K562 (cell line): ENCODE results near the gene CEBPA. TPM values are rescaled to one million over a fixed set of nuclear protein-coding genes. Genes with fewer than 3 reads are reported as not detected.

ENCODE experiments used
- ATAC-seq: fragments of 200-7000 bp; cut with Tn5 transposase; 3 replicates; pipeline ENCODE4 v1.9.1; 2020; ENCODE audit warnings: moderate library complexity
- BruUV-seq: library from RNA; stranded (reverse); fragments of 400-500 nt; replicated peaks from 2 replicates; lab custom pipeline; 2021; lab: Mats Ljungman, UMichigan
- CTCF ChIA-PET: fragments of 300-600 bp; formaldehyde crosslinking; extraction: SDS; loops from one replicate; lab custom pipeline; 2021; ENCODE audit warnings: low intra/inter-chr PET ratio; lab: Yijun Ruan, JAX
- POLR2A ChIA-PET: fragments of 300-600, 350-650 bp; sonication (Branson Sonifier 250); formaldehyde crosslinking; extraction: SDS; loops from one replicate; lab custom pipeline; 2021; ENCODE audit warnings: antibody characterized with exemption, inconsistent platforms; lab: Yijun Ruan, JAX
- DNase-seq, 4 experiments: peaks; one replicate each; pipeline versions ENCODE4 v3.0.0 to v3.0.0-alpha.2; 2011 to 2018; ENCODE audit warnings: low spot score in 3 of 4, mixed read lengths in 3 of 4; ENCODE audit errors: extremely low read depth in 1 of 4
- FAIRE-seq: peaks from 2 replicates; lab custom pipeline; 2011; peaks lifted over from hg19 to GRCh38; lab: Jason Lieb, UNC
- H2AFZ ChIP-seq: 2 replicates; pipeline ENCODE4 v1.6.0; 2011; ENCODE audit warnings: low read depth, low read length, control low read depth, inconsistent platforms
- H3K27ac ChIP-seq: fragments of 200-600 bp; 3 replicates; pipeline ENCODE4 v1.8.0; 2011; ENCODE audit warnings: low read depth, mild to moderate bottlenecking, control low read depth, inconsistent platforms, low read length, moderate library complexity, mixed read lengths; ENCODE audit errors: extremely low read depth
- H3K27me3 ChIP-seq, 2 experiments: fragments of 300-600 bp in 1 of 2; 2 replicates in 1 of 2; 3 replicates in 1 of 2; pipeline versions ENCODE4 v1.6.0 to v1.8.0; 2011; ENCODE audit warnings: inconsistent platforms in 2 of 2, low read length in 2 of 2, mild to moderate bottlenecking in 1 of 2, mixed read lengths in 1 of 2, moderate library complexity in 1 of 2; ENCODE audit not compliant: control insufficient read depth in 2 of 2, insufficient read depth in 2 of 2
- H3K36me3 ChIP-seq: fragments of 300-600 bp; 3 replicates; pipeline ENCODE4 v1.8.0; 2011; ENCODE audit warnings: mild to moderate bottlenecking, low read length, inconsistent platforms; ENCODE audit not compliant: control insufficient read depth, insufficient read depth
- H3K4me1 ChIP-seq, 2 experiments: fragments of 200-600 bp in 1 of 2; replicated peaks in 1 of 2; 2 replicates in 1 of 2; 3 replicates in 1 of 2; pipeline versions ENCODE4 v1.5.1 to v1.8.0; 2011; ENCODE audit warnings: inconsistent platforms in 2 of 2, low read length in 2 of 2, mild to moderate bottlenecking in 1 of 2, mixed read lengths in 1 of 2, moderate library complexity in 1 of 2; ENCODE audit not compliant: control insufficient read depth in 2 of 2, insufficient read depth in 2 of 2
- H3K4me2 ChIP-seq: 2 replicates; pipeline ENCODE4 v1.6.1; 2011; ENCODE audit warnings: low read length, control low read depth, inconsistent platforms, mixed read lengths; ENCODE audit not compliant: insufficient read depth
- H3K4me3 ChIP-seq: fragments of 200-600 bp; sonication (generic), shearing (Covaris generic); 2 replicates; pipeline ENCODE4 v1.5.1; 2016; ENCODE audit warnings: control low read depth, inconsistent platforms
- H3K79me2 ChIP-seq: fragments of 200-600 bp; 3 replicates; pipeline ENCODE4 v1.8.0; 2011; ENCODE audit warnings: low read length, inconsistent platforms; ENCODE audit not compliant: control insufficient read depth, insufficient read depth
- H3K9ac ChIP-seq, 2 experiments: 2 replicates each; pipeline versions ENCODE4 v1.6.0 to v1.6.1; 2011; ENCODE audit warnings: low read depth in 2 of 2, low read length in 2 of 2, control low read depth in 1 of 2, inconsistent platforms in 1 of 2, mild to moderate bottlenecking in 1 of 2, mixed read lengths in 1 of 2; ENCODE audit not compliant: insufficient read depth in 1 of 2
- H3K9me1 ChIP-seq: one replicate; pipeline ENCODE4 v1.6.0; 2011; ENCODE audit warnings: inconsistent platforms, mild to moderate bottlenecking, low read length, moderate library complexity; ENCODE audit not compliant: control insufficient read depth, insufficient read depth
- H3K9me3 ChIP-seq: replicated peaks from 2 replicates; pipeline ENCODE4 v1.5.1; 2011; ENCODE audit warnings: low read depth, low read length, inconsistent platforms; ENCODE audit not compliant: control insufficient read depth, insufficient read depth
- H4K20me1 ChIP-seq: replicated peaks from 2 replicates; pipeline ENCODE4 v1.6.1; 2011; ENCODE audit warnings: low read length, inconsistent platforms, mixed read lengths; ENCODE audit not compliant: control insufficient read depth, insufficient read depth
- RBFOX2 ChIP-seq: fragments of 200-400 bp; formaldehyde crosslinking; IDR thresholded peaks from 2 replicates; pipeline ENCODE4 v1.6.1; 2017; ENCODE audit warnings: low read depth, mild to moderate bottlenecking, low read length, moderate library complexity
- TAL1 ChIP-seq: fragments of 450-650 bp; IDR thresholded peaks from 2 replicates; pipeline ENCODE4 v1.6.1; 2016; ENCODE audit warnings: mild to moderate bottlenecking
- WGBS: fragments of 100-300 bp; shearing (Covaris generic); methylation state at CpG from one replicate; pipeline ENCODE4 v1.1.6; 2016; ENCODE audit warnings: low coverage, mixed read lengths; ENCODE audit not compliant: insufficient coverage; ENCODE audit errors: missing lambda C conversion rate; 5-methylcytosine and 5-hydroxymethylcytosine counted together
- in situ Hi-C: fragments of 300-500 bp; cut with MboI; formaldehyde crosslinking; loops from 4 replicates; pipeline ENCODE4 v1.15.0; 2018; ENCODE audit warnings: inconsistent platforms, mixed read lengths
- intact Hi-C: fragments of 100-400 bp; cut with micrococcal nuclease; formaldehyde crosslinking; loops from 2 replicates; pipeline ENCODE4 v1.14.2; 2022
- polyA plus RNA-seq, 8 experiments: library from polyadenylated mRNA; depleted of rRNA in 4 of 8; stranded (reverse) in 5 of 8; unstranded in 3 of 8; fragments of >200 nt; fragmentation: Nextera tagmentation in 2 of 8; fragmentation: Illumina TruSeq in 1 of 8; extraction: Ambion mirVana in 2 of 8; extraction: Trizol in 1 of 8; gene quantifications; 2 replicates each; pipeline versions ENCODE4 v1.2.1 to v1.2.3, GENCODE V29; 2011 to 2014; ENCODE audit warnings: inconsistent platforms in 1 of 8, missing spikeins in 1 of 8
- total RNA-seq, 7 experiments: library from RNA; depleted of rRNA in 6 of 7; stranded (reverse); fragments of >200 nt in 6 of 7; fragmentation: Illumina TruSeq in 2 of 7; extraction: Trizol in 2 of 7; gene quantifications; 2 replicates each; pipeline versions ENCODE4 v1.2.1 to v1.2.3, GENCODE V29; 2011 to 2021; ENCODE audit warnings: low replicate concordance in 1 of 7
- TF ChIP-seq, protein P1 (sequence below): sonication (generic); formaldehyde crosslinking; IDR thresholded peaks from 2 replicates; pipeline ENCODE4 v1.8.1; 2023; ENCODE audit warnings: mild to moderate bottlenecking, missing genetic modification reagents

Gene CEBPA
- total and polyA plus RNA-seq, 9 of the 15 experiments (the other 6 are each of a cell fraction or from before 2014, with no cell fraction given) = 0.03 to 0.59 (median 0.15) TPM; not detected in 2

DNA sequence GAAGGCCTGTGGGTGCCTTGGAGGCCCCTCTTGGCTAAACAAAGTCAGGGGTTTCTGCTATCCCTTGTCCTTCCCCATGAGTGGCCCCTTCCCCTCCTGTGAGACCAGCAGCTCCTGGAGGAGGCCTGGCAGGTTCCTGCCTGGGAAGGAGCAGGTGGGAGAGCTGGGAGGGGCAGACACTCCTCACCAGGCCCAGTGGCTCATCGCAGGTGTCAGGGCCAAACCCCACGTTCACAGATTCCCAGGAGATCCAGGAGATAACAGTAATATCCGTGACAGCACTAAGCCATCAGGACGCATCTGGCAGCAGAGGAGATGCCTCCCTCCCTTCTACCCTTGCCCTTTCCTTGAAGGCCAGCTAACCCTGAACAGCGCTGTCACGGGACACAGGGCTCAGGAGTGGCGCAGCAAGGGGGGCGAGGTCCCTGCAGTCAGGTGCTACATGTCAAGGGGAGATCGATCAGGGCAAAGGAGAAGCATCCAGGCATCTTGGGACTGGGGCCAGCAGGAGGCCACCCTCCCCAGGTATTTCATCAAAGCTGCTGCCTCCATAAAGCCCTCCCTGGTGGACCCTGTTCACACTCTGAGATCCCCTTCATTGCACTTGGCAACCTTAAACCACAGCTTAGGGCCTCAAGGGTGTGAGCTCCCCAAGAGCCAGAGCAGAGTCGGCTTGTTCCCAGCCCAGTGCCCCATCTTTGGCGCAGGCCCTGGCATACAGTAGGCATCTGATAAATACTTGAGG lies 4.8 kb downstream of the CEBPA start:
- H3K9me1 ChIP-seq = no peaks in the 10 kb centered on the region
- no peaks in the 10 kb centered on the region for H3K9me3 ChIP-seq
- 14% methylated on average over 10 of the region's 11 CpGs for WGBS
- H3K4me2 ChIP-seq = no peak overlapping the region
- H3K4me1 ChIP-seq = peaks cover 12 to 32% of the 10 kb centered on the region in 2 experiments; a peak in 3 of 5 replicates
- H3K9ac ChIP-seq = no peak overlapping the region
- TF ChIP-seq, protein P1, sequence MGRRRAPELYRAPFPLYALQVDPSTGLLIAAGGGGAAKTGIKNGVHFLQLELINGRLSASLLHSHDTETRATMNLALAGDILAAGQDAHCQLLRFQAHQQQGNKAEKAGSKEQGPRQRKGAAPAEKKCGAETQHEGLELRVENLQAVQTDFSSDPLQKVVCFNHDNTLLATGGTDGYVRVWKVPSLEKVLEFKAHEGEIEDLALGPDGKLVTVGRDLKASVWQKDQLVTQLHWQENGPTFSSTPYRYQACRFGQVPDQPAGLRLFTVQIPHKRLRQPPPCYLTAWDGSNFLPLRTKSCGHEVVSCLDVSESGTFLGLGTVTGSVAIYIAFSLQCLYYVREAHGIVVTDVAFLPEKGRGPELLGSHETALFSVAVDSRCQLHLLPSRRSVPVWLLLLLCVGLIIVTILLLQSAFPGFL (CRISPR knock-in tag) = no peak
- TF ChIP-seq RBFOX2 (no peak), TAL1 (no peak)
- H4K20me1 ChIP-seq = peaks cover 8% of the 10 kb centered on the region; the same call in 1 of the 2 replicates
- no peak overlapping the region for H3K4me3 ChIP-seq
- H2AFZ ChIP-seq = no peak overlapping the region
- intact Hi-C loops (no loop called here), in situ Hi-C loops (no loop called here)
- no peaks in the 10 kb centered on the region for H3K79me2 ChIP-seq
- BruUV-seq = no TSS peak
- ChIA-PET CTCF (no interaction called here), POLR2A (interaction anchor here (1.1 kb wide), 1 partner anchor 77 kb away, joined by 3 read pairs; no protein-coding TSS in a partner anchor)
- ATAC-seq (no peak), FAIRE-seq (no peak), DNase-seq (no peak)
- peaks cover 12 to 55% of the 10 kb centered on the region in 2 experiments; a peak in 3 of 5 replicates for H3K27me3 ChIP-seq
- no peaks in the 10 kb centered on the region for H3K36me3 ChIP-seq
- no peak overlapping the region for H3K27ac ChIP-seq
